ENCODE data around the gene FREY1. TPM values are rescaled to one million over a fixed set of nuclear protein-coding genes. Genes with fewer than 3 reads are reported as not detected.

The FREY1 gene
- total and polyA plus RNA-seq, 2 donors (not counting 1 experiment from before 2014, with no cell fraction given) = 0.82 to 6.6 TPM

DNA sequence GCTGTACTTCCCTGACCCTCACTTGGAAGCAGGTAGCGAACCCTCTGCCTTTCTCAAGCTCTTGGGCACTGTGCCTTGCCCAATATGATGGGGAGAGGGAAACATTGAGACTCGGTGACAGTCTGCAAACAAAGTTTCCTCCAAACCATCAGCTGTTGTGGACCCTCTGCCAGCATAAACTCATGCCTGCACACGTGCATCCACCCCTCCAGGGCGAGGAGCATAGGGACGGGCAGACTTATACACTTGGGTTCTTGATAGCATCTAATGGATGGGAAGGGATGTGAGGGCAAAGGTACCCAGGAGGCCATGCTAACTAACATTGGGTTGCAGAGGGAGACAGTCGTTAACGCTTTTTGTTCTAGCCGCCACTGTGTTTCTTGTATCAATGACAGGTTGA lies 29.9 kb downstream of the FREY1 start:
- no peaks in the 10 kb centered on the region for H3K79me2 ChIP-seq (ENCODE audit: control insufficient read depth, insufficient read depth, low read length)
- no peak overlapping the region for H3K9ac ChIP-seq (ENCODE audit: low read length)
- 100% methylated on average over 8 of the region's 8 CpGs for WGBS (ENCODE audit: insufficient coverage)
- ChIA-PET POLR2A (no interaction called here), CTCF (no interaction called here)
- DNase-seq (no peak), ATAC-seq (ENCODE audit: low read depth) (no peak)
- H3K36me3 ChIP-seq (replicated peaks in 1 of 2; ENCODE audit: control extremely low read depth in 1 of 2, control insufficient read depth in 1 of 2, extremely low read depth in 1 of 2, insufficient read depth in 2 of 2, low read length in 1 of 2) = peaks cover 0 to 59% of the 10 kb centered on the region in 2 experiments
- TF ChIP-seq, protein P1, sequence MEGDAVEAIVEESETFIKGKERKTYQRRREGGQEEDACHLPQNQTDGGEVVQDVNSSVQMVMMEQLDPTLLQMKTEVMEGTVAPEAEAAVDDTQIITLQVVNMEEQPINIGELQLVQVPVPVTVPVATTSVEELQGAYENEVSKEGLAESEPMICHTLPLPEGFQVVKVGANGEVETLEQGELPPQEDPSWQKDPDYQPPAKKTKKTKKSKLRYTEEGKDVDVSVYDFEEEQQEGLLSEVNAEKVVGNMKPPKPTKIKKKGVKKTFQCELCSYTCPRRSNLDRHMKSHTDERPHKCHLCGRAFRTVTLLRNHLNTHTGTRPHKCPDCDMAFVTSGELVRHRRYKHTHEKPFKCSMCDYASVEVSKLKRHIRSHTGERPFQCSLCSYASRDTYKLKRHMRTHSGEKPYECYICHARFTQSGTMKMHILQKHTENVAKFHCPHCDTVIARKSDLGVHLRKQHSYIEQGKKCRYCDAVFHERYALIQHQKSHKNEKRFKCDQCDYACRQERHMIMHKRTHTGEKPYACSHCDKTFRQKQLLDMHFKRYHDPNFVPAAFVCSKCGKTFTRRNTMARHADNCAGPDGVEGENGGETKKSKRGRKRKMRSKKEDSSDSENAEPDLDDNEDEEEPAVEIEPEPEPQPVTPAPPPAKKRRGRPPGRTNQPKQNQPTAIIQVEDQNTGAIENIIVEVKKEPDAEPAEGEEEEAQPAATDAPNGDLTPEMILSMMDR (IDR thresholded peaks at IDR 0.05) = no peak
- TF ChIP-seq EZH2 (IDR thresholded peaks at IDR 0.05; ENCODE audit: borderline replicate concordance, insufficient read depth, low read depth, low read length, poor library complexity, severe bottlenecking) = no peak
- H3K9me3 Mint-ChIP-seq (ENCODE audit: insufficient read depth) = no peaks in the 10 kb centered on the region
- no peak overlapping the region for H3K27ac ChIP-seq (ENCODE audit: low read length in 2 of 2)
- no peak overlapping the region for H2AFZ ChIP-seq (ENCODE audit: insufficient read depth, low read depth, low read length, poor library complexity, severe bottlenecking)
- no peaks in the 10 kb centered on the region for H3K9me3 ChIP-seq (ENCODE audit: control extremely low read depth in 1 of 3, control insufficient read depth in 2 of 3, insufficient read depth in 1 of 3, low read length in 2 of 3)
- H3K4me3 Mint-ChIP-seq = no peak overlapping the region
- H3K4me1 ChIP-seq (ENCODE audit: control insufficient read depth in 2 of 2, insufficient read depth in 2 of 2, low read length in 2 of 2) = no peaks in the 10 kb centered on the region
- no peak overlapping the region for H3K27ac Mint-ChIP-seq
- no peaks in the 10 kb centered on the region for H3K27me3 ChIP-seq (replicated peaks in 1 of 4; ENCODE audit: control extremely low read depth in 1 of 4, control insufficient read depth in 3 of 4, insufficient read depth in 4 of 4, low read length in 3 of 4)
- intact Hi-C loops (cut with micrococcal nuclease) = no loop called here
- H3K4me2 ChIP-seq (replicated peaks; ENCODE audit: low read depth, low read length, poor library complexity, severe bottlenecking) = no peak overlapping the region
- no peak overlapping the region for H3K4me3 ChIP-seq (ENCODE audit: control extremely low read depth in 1 of 5, extremely low read depth in 1 of 5, insufficient read depth in 1 of 5, low read depth in 2 of 5, low read length in 4 of 5)
- no peaks in the 10 kb centered on the region for H3K27me3 Mint-ChIP-seq
- no peaks in the 10 kb centered on the region for H3K4me1 Mint-ChIP-seq
- H4K20me1 ChIP-seq (ENCODE audit: control insufficient read depth, insufficient read depth, low read length, poor library complexity, severe bottlenecking) = no peaks in the 10 kb centered on the region

DNA sequence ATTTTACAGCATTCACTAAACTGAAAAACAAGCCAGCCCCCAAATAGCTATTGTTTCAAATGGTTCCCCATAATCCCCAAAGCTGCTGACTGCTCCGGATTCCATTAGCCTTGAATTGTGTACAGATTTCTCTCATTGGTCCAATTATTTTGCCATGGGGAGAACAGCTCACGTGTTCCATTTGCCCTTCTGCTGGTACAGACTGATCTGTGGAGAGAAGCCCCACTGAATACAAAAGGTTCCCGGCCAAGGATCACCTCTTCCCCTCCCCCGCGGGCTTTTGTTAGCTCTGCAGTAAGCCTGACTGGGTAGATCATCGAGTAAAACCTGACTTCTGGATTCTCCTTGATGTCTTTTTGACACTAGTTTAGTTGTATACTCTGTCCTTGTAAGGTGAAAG lies 30.7 kb downstream of the FREY1 start:
- H3K79me2 ChIP-seq (ENCODE audit: control insufficient read depth, insufficient read depth, low read length) = no peaks in the 10 kb centered on the region
- H3K4me3 ChIP-seq (ENCODE audit: control extremely low read depth in 1 of 5, extremely low read depth in 1 of 5, insufficient read depth in 1 of 5, low read depth in 2 of 5, low read length in 4 of 5) = no peak overlapping the region
- Mint-ChIP-seq H3K4me1 (no peaks in the 10 kb centered on the region), H3K4me3 (no peak overlapping the region), H3K9me3 (ENCODE audit: insufficient read depth) (no peaks in the 10 kb centered on the region), H3K27ac (no peak overlapping the region), H3K27me3 (no peaks in the 10 kb centered on the region)
- TF ChIP-seq, protein P1 (IDR thresholded peaks at IDR 0.05) = no peak
- TF ChIP-seq EZH2 (IDR thresholded peaks at IDR 0.05; ENCODE audit: borderline replicate concordance, insufficient read depth, low read depth, low read length, poor library complexity, severe bottlenecking) = no peak
- CTCF ChIA-PET = interaction anchor here (0.6 to 6.5 kb wide), 3 partner anchors 8 to 131 kb away, joined by 3 to 87 read pairs (median 4); no protein-coding TSS in a partner anchor
- H3K9me3 ChIP-seq (ENCODE audit: control extremely low read depth in 1 of 3, control insufficient read depth in 2 of 3, insufficient read depth in 1 of 3, low read length in 2 of 3) = no peaks in the 10 kb centered on the region
- no peaks in the 10 kb centered on the region for H3K27me3 ChIP-seq (replicated peaks in 1 of 4; ENCODE audit: control extremely low read depth in 1 of 4, control insufficient read depth in 3 of 4, insufficient read depth in 4 of 4, low read length in 3 of 4)
- ATAC-seq (ENCODE audit: low read depth) (no peak), DNase-seq (no peak)
- H3K4me2 ChIP-seq (replicated peaks; ENCODE audit: low read depth, low read length, poor library complexity, severe bottlenecking) = no peak overlapping the region
- no peak overlapping the region for H3K27ac ChIP-seq (ENCODE audit: low read length in 2 of 2)
- WGBS (ENCODE audit: insufficient coverage) = 80% methylated on average over 2 of the region's 6 CpGs
- H3K36me3 ChIP-seq (replicated peaks in 1 of 2; ENCODE audit: control extremely low read depth in 1 of 2, control insufficient read depth in 1 of 2, extremely low read depth in 1 of 2, insufficient read depth in 2 of 2, low read length in 1 of 2) = peaks cover 0 to 67% of the 10 kb centered on the region in 2 experiments
- H4K20me1 ChIP-seq (ENCODE audit: control insufficient read depth, insufficient read depth, low read length, poor library complexity, severe bottlenecking) = no peaks in the 10 kb centered on the region
- no peak overlapping the region for H3K9ac ChIP-seq (ENCODE audit: low read length)
- H3K4me1 ChIP-seq (ENCODE audit: control insufficient read depth in 2 of 2, insufficient read depth in 2 of 2, low read length in 2 of 2) = no peaks in the 10 kb centered on the region
- POLR2A ChIA-PET = no interaction called here
- H2AFZ ChIP-seq (ENCODE audit: insufficient read depth, low read depth, low read length, poor library complexity, severe bottlenecking) = no peak overlapping the region
- intact Hi-C loops (cut with micrococcal nuclease) = no loop called here

All from B cell (primary cell).